Naive thymus-derived CD8-positive, alpha-beta T cell (primary cell): Measurements from ENCODE around the gene DDX59. TPM values are rescaled to one million over a fixed set of nuclear protein-coding genes. Genes with fewer than 3 reads are reported as not detected.

Experiments used
- ATAC-seq, 2 donors: fragments of 150-1000 bp; cut with Tn5 transposase in 1 of 2; sonication (Bioruptor Pico), chemical (Tn5 transposase) in 1 of 2; 1 replicate in 1 of 2; 2 replicates in 1 of 2; pipeline ENCODE4 v1.10.0; 2021; ENCODE audit warnings: mild to moderate bottlenecking in 2 of 2, moderate library complexity in 2 of 2
- POLR2A ChIA-PET: fragments of 350-600 bp; sonication (Branson Sonifier 250); formaldehyde crosslinking; loops from one replicate; lab custom pipeline; 2021; ENCODE audit warnings: antibody characterized with exemption; lab: Charles Lee
- DNase-seq, 10 donors: peaks; one replicate each; pipeline versions ENCODE4 v3.0.0 to v3.0.0-alpha.2; 2020 to 2022
- H3K27ac Mint-ChIP-seq, 10 donors: one replicate each; pipeline ENCODE4 v1.8.0; 2020 to 2022; ENCODE audit warnings: mild to moderate bottlenecking in 10 of 10, mixed read lengths in 10 of 10, moderate library complexity in 4 of 10, inconsistent platforms in 1 of 10
- H3K27me3 Mint-ChIP-seq, 5 donors: one replicate each; pipeline ENCODE4 v1.8.0; 2021 to 2022; ENCODE audit warnings: mixed read lengths in 5 of 5
- H3K36me3 Mint-ChIP-seq, 3 donors: one replicate each; pipeline ENCODE4 v1.8.0; 2020 to 2022; ENCODE audit warnings: mixed read lengths in 3 of 3, mild to moderate bottlenecking in 2 of 3, inconsistent platforms in 1 of 3
- H3K4me1 Mint-ChIP-seq, 4 donors: one replicate each; pipeline ENCODE4 v1.8.0; 2021 to 2022; ENCODE audit warnings: mixed read lengths in 4 of 4
- H3K4me3 Mint-ChIP-seq, 10 donors: one replicate each; pipeline ENCODE4 v1.8.0; 2020 to 2022; ENCODE audit warnings: mild to moderate bottlenecking in 10 of 10, mixed read lengths in 10 of 10, moderate library complexity in 6 of 10, inconsistent platforms in 1 of 10
- H3K9me3 Mint-ChIP-seq, 9 donors: one replicate each; pipeline ENCODE4 v1.8.0; 2020 to 2022; ENCODE audit warnings: mixed read lengths in 9 of 9, mild to moderate bottlenecking in 3 of 9, inconsistent platforms in 1 of 9, moderate library complexity in 1 of 9
- polyA plus RNA-seq, 3 donors: library from polyadenylated mRNA; unstranded; fragments of 300-500 nt; fragmentation: Illumina TruSeq; gene quantifications; one replicate each; pipeline ENCODE4 v1.2.3, GENCODE V29; 2021
- total RNA-seq, 8 experiments: library from RNA in 2 of 8; stranded (reverse) in 2 of 8; gene quantifications; one replicate each; pipeline ENCODE4 v1.2.3 and lab custom pipeline; 2021 to 2026

The DDX59 gene
- total and polyA plus RNA-seq, 5 experiments from 2014 or later: 10.0 to 41.3 (median 20.9) TPM

DNA sequence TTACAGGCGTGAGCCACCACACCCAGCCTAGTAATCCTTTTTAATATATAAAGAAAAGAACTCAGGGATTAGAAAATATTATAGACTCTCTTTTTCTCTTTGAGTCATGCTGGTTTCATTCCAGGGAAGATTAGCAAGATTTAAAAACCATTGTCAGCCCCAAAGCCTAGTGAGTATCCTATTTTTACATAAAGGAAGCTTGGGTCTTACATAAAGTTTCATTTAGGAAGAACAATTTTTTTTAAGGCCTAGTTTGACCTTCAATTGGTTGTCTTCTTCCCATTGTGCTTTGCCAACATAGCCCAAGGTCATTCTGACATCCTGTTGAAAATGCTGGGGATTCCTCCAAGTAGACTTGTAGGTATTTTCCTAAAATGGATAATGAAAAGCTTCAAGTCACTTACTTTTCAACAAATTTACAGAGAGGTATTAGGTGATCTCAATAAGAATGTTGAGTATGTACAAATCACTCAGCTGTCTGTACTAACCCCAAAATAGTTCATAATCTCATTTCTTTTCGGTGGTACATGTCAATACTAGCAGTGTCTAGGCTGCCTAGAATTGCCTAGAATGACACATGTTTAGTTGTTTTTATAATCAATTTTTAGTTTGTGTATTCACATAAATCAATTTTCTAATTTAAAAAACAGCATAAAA is 44.9 kb downstream of the DDX59 start:
- Mint-ChIP-seq H3K4me1 (peaks cover 14 to 53% (median 39%) of the 10 kb centered on the region in 4 donors), H3K36me3 (no peaks in the 10 kb centered on the region), H3K27me3 (no peaks in the 10 kb centered on the region), H3K9me3 (no peaks in the 10 kb centered on the region), H3K4me3 (peak overlapping the region in 1 of 10 donors; percentile 56), H3K27ac (peak overlapping the region in 9 of 10 donors; percentile 1 to 80 (median 47))
- ATAC-seq: no peak
- POLR2A ChIA-PET: no interaction called here
- DNase-seq: no peak

DNA sequence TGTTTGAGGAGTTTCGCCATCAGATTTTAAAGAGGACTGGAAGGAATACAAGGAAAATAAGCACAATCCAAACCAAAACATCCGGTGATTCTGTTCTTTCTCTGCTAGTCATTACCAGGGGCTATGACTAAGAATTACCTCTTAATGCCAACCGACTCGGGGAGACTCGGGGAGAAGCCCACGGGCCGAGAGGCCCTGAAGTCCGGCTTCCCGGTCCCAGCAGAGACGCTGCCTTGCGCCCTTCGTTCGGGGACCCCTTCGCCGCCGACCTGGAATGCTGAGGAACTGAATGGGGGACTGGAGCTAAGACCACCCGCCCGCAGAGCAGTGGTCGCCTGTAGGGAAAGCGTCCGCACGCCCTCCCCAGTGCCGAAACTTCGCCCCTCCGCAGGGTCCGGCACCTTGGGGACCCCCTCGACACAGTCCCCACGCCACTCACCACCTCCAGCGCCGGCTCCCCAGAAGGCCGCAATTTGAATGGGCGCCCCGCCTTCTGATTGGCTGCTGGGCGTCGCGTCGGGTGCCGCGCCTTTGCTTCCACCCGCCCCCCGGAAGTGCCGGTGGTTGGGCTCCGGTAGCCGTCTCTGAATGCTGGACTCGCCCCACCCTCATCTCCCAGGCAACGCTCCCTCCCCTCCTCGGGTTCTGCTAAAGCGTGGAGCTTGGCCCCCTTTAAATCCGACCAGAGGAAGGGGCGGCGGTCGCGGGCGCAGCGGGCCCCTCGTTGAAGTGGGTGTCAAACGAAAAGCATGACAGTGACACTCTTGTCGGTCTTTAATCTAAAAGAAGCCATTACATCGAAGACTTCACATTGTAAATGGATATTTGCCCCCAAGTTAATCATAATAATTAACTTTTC is 49.2 kb downstream of the DDX59 start, which contains the start of gene KIF14:
TSS of gene KIF14 (minus strand) at position 479 of the 859 bp plus-strand sequence. CDS start 2,028 bp downstream, outside the sequence.
- ATAC-seq (peak; percentile 95 to 96), DNase-seq (peak; percentile 87 to 96 (median 91))
- peak within 1 kb of the TSS; percentile 92 to 99 (median 96) for H3K4me3 Mint-ChIP-seq
- H3K27ac Mint-ChIP-seq: peak within 1 kb of the TSS; percentile 76 to 97 (median 93)
- H3K36me3 Mint-ChIP-seq: no peaks in the 10 kb centered on the region
- H3K4me1 Mint-ChIP-seq: peaks cover 4 to 28% (median 21%) of the 10 kb centered on the region in 4 donors
- no peaks in the 10 kb centered on the region for H3K27me3 Mint-ChIP-seq
- no peaks in the 10 kb centered on the region for H3K9me3 Mint-ChIP-seq
- POLR2A ChIA-PET: interaction anchor here (0.6 to 2.7 kb wide), 2 partner anchors 49 to 183 kb away, joined by 3 to 13 read pairs; partner anchors contain the start of gene DDX59

DNA sequence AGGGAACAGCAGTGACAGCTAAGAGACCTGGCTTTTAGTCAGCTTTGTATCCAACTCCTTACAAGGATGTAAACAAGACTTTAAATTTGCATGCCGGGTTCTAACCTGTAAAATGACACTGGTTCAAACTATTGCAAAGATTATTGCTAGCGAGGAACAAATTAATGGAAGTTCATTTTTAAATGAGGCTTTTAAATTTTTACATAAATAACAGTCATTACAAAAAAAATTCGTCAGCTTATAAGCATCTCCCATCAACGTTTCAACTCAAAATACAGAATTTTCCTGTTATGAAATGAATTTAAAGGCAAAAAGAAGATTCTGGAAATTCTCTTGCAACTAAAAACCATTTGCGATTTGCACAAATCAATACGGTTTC is 49.8 kb downstream of the DDX59 start:
- DNase-seq (no peak), ATAC-seq (no peak)
- no peaks in the 10 kb centered on the region for H3K36me3 Mint-ChIP-seq
- peaks cover 2 to 22% (median 16%) of the 10 kb centered on the region in 4 donors for H3K4me1 Mint-ChIP-seq
- no peaks in the 10 kb centered on the region for H3K9me3 Mint-ChIP-seq
- H3K4me3 Mint-ChIP-seq: peak overlapping the region; percentile 92 to 99 (median 96)
- peak overlapping the region in 4 of 10 donors; percentile 14 to 97 (median 84) for H3K27ac Mint-ChIP-seq
- POLR2A ChIA-PET: interaction anchor here (2.7 kb wide), 1 partner anchor 50 kb away, joined by 13 read pairs; the partner anchor contains the start of gene DDX59
- no peaks in the 10 kb centered on the region for H3K27me3 Mint-ChIP-seq

GRCh38 chr1:200610846-200611245 is 58.9 kb downstream of the DDX59 start:
- Mint-ChIP-seq H3K4me3 (no peak overlapping the region), H3K27me3 (peaks cover 0 to 6% (median 0%) of the 10 kb centered on the region in 5 donors), H3K9me3 (no peaks in the 10 kb centered on the region), H3K36me3 (no peaks in the 10 kb centered on the region), H3K4me1 (peaks cover 0 to 2% (median 0%) of the 10 kb centered on the region in 4 donors), H3K27ac (no peak overlapping the region)
- ATAC-seq: no peak
- POLR2A ChIA-PET: no interaction called here
- DNase-seq: no peak

DNA sequence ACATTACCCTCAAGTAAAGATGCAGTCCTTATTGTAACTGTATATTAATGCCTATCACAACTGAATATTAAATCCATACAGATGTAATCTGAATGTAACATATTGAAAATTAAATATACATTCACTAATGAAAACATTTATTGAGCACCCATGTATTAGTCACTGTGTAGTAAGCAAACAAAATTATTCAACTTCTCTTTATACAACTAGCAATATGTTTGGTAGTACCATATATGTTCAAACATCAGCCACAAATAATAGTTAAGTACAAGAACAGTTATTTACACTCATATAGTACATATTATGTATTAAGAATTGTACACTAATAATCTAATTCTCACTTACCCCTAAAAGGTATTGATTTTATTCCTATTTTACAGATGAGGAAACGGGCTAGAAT is 67.1 kb downstream of the DDX59 start:
- Mint-ChIP-seq H3K36me3 (no peaks in the 10 kb centered on the region), H3K4me1 (peaks cover 0 to 1% (median 0%) of the 10 kb centered on the region in 4 donors), H3K9me3 (no peaks in the 10 kb centered on the region), H3K4me3 (no peak overlapping the region), H3K27me3 (peaks cover 0 to 9% (median 0%) of the 10 kb centered on the region in 5 donors), H3K27ac (no peak overlapping the region)
- ATAC-seq: no peak
- POLR2A ChIA-PET: no interaction called here
- no peak for DNase-seq

Other genes starting within 250 kb of the DDX59 start
- gene KIF14, start 49.2 kb downstream of the DDX59 start, total RNA-seq: under 1 TPM; 0.05 to 0.10 TPM
- not detected for gene KIF14, start 49.2 kb downstream of the DDX59 start, polyA plus RNA-seq
- 10 to 100 TPM in 1 of 2 experiments, 1 to 10 TPM in 1; 7.2 to 10.1 TPM for gene CAMSAP2, start 69.0 kb upstream of the DDX59 start, total RNA-seq
- gene CAMSAP2, start 69.0 kb upstream of the DDX59 start, polyA plus RNA-seq: 1 to 10 TPM in 2 of 3 donors, under 1 TPM in 1; 0.71 to 2.0 (median 1.7) TPM
- not detected for gene GPR25, start 203.1 kb upstream of the DDX59 start, total RNA-seq
- under 1 TPM; 0.15 to 0.94 (median 0.30) TPM for gene GPR25, start 203.1 kb upstream of the DDX59 start, polyA plus RNA-seq
- not detected for gene INAVA, start 225.0 kb upstream of the DDX59 start, total RNA-seq
- not detected for gene INAVA, start 225.0 kb upstream of the DDX59 start, polyA plus RNA-seq